CD4-positive, alpha-beta T cell treated with Interferon gamma for 1 hour (primary cell): ENCODE data around the gene HIPK3.

Experiments used
- DNase-seq: peaks from one replicate; pipeline ENCODE4 v3.0.0-alpha.2; 2020

HIPK3 gene

GRCh38 chr11:33399421-33399820 lies 142.2 kb downstream of the HIPK3 start:
- DNase-seq = no peak

- no peak for DNase-seq
Observed at GRCh38 chr11:33402066-33402465, 144.9 kb downstream of the HIPK3 start.

GRCh38 chr11:33403344-33403743 lies 146.2 kb downstream of the HIPK3 start:
- no peak for DNase-seq

GRCh38 chr11:33405834-33406602 lies 148.8 kb downstream of the HIPK3 start:
- DNase-seq = no peak
